Activated naive CD8-positive, alpha-beta T cell treated with anti-CD3 and anti-CD28 coated beads for 36 hours (primary cell): ENCODE data around the gene DCAKD. TPM values are rescaled to one million over a fixed set of nuclear protein-coding genes. Genes with fewer than 3 reads are reported as not detected.

ENCODE experiments used
- DNase-seq: peaks from one replicate; pipeline ENCODE4 v3.0.0; 2021
- H3K27ac Mint-ChIP-seq: one replicate; pipeline ENCODE4 v1.8.0; 2022; ENCODE audit warnings: mild to moderate bottlenecking, moderate library complexity, mixed read lengths
- H3K27me3 Mint-ChIP-seq: one replicate; pipeline ENCODE4 v1.8.0; 2022; ENCODE audit warnings: mild to moderate bottlenecking, mixed read lengths
- H3K36me3 Mint-ChIP-seq: one replicate; pipeline ENCODE4 v1.8.0; 2021; ENCODE audit warnings: mild to moderate bottlenecking, mixed read lengths
- H3K4me1 Mint-ChIP-seq: one replicate; pipeline ENCODE4 v1.8.0; 2021; ENCODE audit warnings: mixed read lengths
- H3K4me3 Mint-ChIP-seq: one replicate; pipeline ENCODE4 v1.8.0; 2022; ENCODE audit warnings: mild to moderate bottlenecking, moderate library complexity, mixed read lengths
- H3K9me3 Mint-ChIP-seq: one replicate; pipeline ENCODE4 v1.8.0; 2022; ENCODE audit warnings: mixed read lengths
- total RNA-seq, 2 experiments: library from RNA; stranded (reverse); gene quantifications; one replicate each; pipeline ENCODE4 v1.2.3, GENCODE V29; 2021

Gene DCAKD
- total RNA-seq, 2 experiments from 2014 or later = 29.0 to 31.4 TPM

GRCh38 chr17:45006927-45007461, 44.4 kb downstream of the DCAKD start:
- DNase-seq = no peak
- peaks cover 7% of the 10 kb centered on the region for H3K27me3 Mint-ChIP-seq
- H3K4me3 Mint-ChIP-seq = no peak overlapping the region
- H3K4me1 Mint-ChIP-seq = no peaks in the 10 kb centered on the region
- no peaks in the 10 kb centered on the region for H3K36me3 Mint-ChIP-seq
- no peak overlapping the region for H3K27ac Mint-ChIP-seq
- no peaks in the 10 kb centered on the region for H3K9me3 Mint-ChIP-seq

GRCh38 chr17:45005700-45006099, 45.7 kb downstream of the DCAKD start:
- no peak overlapping the region for H3K4me3 Mint-ChIP-seq
- H3K36me3 Mint-ChIP-seq = no peaks in the 10 kb centered on the region
- no peaks in the 10 kb centered on the region for H3K9me3 Mint-ChIP-seq
- H3K27me3 Mint-ChIP-seq = peaks cover 7% of the 10 kb centered on the region
- no peak overlapping the region for H3K27ac Mint-ChIP-seq
- no peak for DNase-seq
- no peaks in the 10 kb centered on the region for H3K4me1 Mint-ChIP-seq

- Mint-ChIP-seq H3K36me3 (no peaks in the 10 kb centered on the region), H3K9me3 (peaks cover 2% of the 10 kb centered on the region), H3K27me3 (peaks cover 7% of the 10 kb centered on the region), H3K4me3 (no peak overlapping the region), H3K27ac (no peak overlapping the region), H3K4me1 (no peaks in the 10 kb centered on the region)
- DNase-seq = no peak
These were observed 47.0 kb downstream of the DCAKD start for GRCh38 chr17:45004388-45004787.

DNA sequence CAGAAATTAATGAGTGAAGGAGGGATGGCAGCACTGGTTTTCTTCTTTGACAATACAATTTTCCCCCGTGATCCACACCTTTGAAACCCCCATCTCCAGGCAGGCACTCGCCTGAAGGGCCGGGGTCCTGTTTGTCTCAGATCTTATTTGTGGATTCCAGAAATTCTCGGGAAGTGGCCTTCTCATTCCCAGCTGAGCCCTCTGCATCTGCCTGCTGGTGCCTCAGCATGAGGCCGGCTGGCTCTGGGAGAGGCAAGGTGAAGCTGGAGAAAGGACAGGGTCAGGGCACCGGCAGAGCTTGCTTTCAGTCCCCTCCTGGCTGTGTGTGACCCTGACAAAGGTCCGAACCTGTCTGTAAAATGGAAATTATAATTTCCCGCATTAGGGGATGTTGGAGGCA, 47.6 kb downstream of the DCAKD start:
- DNase-seq = no peak
- no peaks in the 10 kb centered on the region for H3K4me1 Mint-ChIP-seq
- H3K4me3 Mint-ChIP-seq = no peak overlapping the region
- H3K9me3 Mint-ChIP-seq = peaks cover 5% of the 10 kb centered on the region
- peaks cover 7% of the 10 kb centered on the region for H3K27me3 Mint-ChIP-seq
- no peak overlapping the region for H3K27ac Mint-ChIP-seq
- H3K36me3 Mint-ChIP-seq = no peaks in the 10 kb centered on the region

- Mint-ChIP-seq H3K27me3 (peaks cover 6% of the 10 kb centered on the region), H3K4me3 (no peak overlapping the region)
These were observed 50.1 kb downstream of the DCAKD start for GRCh38 chr17:45001310-45001709.

DNA sequence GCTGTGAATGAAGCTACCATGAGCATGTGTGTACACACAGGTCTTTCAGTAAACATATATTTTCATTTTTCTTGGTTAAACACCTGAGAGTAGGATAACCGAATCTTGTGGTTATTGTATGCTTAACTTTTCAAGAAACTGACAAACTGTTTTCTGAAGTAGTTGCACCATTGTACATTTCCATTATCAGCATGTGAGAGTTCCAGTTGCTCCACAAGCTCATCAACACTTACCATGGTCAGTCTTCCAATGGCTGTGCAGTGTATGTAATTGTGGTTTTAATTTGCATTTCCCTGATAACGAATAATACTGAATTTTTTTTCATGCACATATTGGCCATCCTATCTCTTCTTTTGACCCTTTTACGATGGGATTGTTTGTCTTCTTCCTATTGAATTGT, 52.0 kb downstream of the DCAKD start:
- H3K4me1 Mint-ChIP-seq = no peaks in the 10 kb centered on the region
- peaks cover 7% of the 10 kb centered on the region for H3K27me3 Mint-ChIP-seq
- H3K27ac Mint-ChIP-seq = no peak overlapping the region
- H3K9me3 Mint-ChIP-seq = peaks cover 5% of the 10 kb centered on the region
- no peaks in the 10 kb centered on the region for H3K36me3 Mint-ChIP-seq
- DNase-seq = no peak
- H3K4me3 Mint-ChIP-seq = no peak overlapping the region

More at GRCh38 chr17:45001310-45001709, 50.1 kb downstream of the DCAKD start:
- H3K4me1 Mint-ChIP-seq = no peaks in the 10 kb centered on the region
- no peak overlapping the region for H3K27ac Mint-ChIP-seq
- DNase-seq = no peak
- H3K9me3 Mint-ChIP-seq = peaks cover 5% of the 10 kb centered on the region
- H3K36me3 Mint-ChIP-seq = no peaks in the 10 kb centered on the region

DNA sequence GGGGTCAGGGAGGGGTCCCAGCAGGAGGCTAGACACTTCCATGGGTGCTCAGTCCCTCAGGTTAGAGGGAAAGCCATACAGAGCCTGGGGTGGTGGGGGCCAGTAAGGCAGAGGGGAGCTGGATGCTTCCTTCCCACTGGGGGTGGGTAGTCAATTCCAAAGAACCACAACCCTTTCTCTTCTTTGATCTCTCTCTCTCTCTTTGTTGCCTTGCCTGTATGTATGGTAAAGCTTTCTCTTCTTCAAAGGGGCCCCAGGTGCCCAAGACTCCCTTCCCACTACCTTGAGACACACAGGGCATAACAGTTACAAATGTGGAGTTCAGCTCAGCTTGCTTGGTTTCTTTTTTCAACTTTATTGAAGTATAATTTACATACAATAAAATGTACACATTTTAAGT, 52.8 kb downstream of the DCAKD start:
- DNase-seq = no peak
- Mint-ChIP-seq H3K4me3 (no peak overlapping the region), H3K27me3 (peaks cover 7% of the 10 kb centered on the region), H3K9me3 (peaks cover 5% of the 10 kb centered on the region), H3K36me3 (no peaks in the 10 kb centered on the region), H3K27ac (no peak overlapping the region), H3K4me1 (no peaks in the 10 kb centered on the region)

DNA sequence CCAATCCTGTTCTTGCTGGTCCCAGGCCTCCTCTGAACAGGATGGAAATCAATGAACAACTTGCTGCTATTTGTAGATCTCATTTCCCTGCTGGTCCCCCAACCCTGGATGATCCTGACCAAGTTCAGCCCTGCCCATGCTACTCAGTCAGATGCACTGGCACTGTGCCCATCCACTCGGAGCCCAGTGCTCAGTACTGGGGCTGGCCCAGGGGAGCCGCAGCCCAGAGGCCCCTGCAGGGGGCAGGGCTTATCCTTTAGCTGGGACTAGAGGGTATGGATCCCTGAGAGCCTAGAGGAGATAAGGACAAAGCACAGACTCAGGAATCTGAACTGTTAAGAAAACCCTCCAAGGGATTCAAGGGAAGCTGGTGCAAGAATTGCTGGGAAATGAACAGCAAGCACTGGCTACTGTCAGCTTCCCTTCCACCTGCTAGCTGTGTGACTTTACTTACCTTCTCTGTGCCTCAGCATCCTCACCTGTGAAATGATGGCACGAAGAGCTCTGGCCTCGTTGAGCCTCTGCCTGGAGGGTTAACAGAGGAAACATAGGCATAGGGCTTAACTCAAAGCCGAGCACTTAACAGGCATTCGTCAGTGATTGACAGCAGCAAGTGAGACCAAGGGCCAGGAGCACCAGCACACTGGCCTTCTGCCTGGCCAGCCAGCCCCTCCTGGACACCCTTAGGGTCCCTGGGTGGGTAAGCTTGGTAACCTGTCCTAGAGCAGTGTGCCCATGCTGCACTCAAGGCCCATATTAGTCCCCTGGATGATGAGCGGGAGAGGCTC, 53.5 kb downstream of the DCAKD start:
- no peaks in the 10 kb centered on the region for H3K36me3 Mint-ChIP-seq
- no peak overlapping the region for H3K27ac Mint-ChIP-seq
- no peak overlapping the region for H3K4me3 Mint-ChIP-seq
- H3K9me3 Mint-ChIP-seq = peaks cover 5% of the 10 kb centered on the region
- H3K27me3 Mint-ChIP-seq = peaks cover 7% of the 10 kb centered on the region
- DNase-seq = no peak
- no peaks in the 10 kb centered on the region for H3K4me1 Mint-ChIP-seq

GRCh38 chr17:44996304-44996703, 55.1 kb downstream of the DCAKD start:
- Mint-ChIP-seq H3K27me3 (peaks cover 7% of the 10 kb centered on the region), H3K9me3 (peaks cover 5% of the 10 kb centered on the region), H3K27ac (no peak overlapping the region), H3K36me3 (no peaks in the 10 kb centered on the region), H3K4me1 (no peaks in the 10 kb centered on the region), H3K4me3 (no peak overlapping the region)
- no peak for DNase-seq

DNA sequence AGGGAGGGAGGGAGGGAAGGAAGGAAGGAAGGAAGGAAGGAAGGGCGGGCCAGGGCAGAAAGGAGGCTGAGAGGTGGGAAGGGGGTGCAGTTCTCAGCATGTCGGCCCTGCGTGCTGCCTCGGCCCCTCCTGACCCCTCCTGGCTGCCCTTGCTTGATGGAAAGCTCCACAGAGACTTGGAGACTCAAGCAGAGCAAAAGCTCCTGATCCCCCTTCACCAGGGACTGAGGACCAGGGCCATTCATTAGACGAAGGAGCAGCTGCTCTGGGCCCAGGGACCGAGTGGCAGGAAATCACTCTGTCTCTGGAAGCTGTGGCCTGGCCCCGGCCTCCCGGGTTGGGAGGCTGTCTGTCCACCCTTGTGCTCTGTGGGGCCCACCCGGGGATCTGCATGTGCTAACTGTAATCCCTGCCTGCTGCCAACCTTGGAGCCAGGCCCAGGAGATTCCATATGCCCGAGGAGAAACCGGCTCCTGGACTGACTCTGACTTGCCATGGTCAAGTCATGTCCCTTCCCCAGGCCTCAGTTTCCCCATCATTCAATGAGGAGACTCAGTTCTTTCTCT, 55.9 kb downstream of the DCAKD start:
- Mint-ChIP-seq H3K27me3 (peaks cover 7% of the 10 kb centered on the region), H3K4me3 (no peak overlapping the region), H3K4me1 (no peaks in the 10 kb centered on the region), H3K27ac (no peak overlapping the region), H3K9me3 (peaks cover 5% of the 10 kb centered on the region), H3K36me3 (no peaks in the 10 kb centered on the region)
- no peak for DNase-seq

GRCh38 chr17:44992242-44992939, 59.0 kb downstream of the DCAKD start:
- H3K27me3 Mint-ChIP-seq = peaks cover 35% of the 10 kb centered on the region
- H3K27ac Mint-ChIP-seq = no peak overlapping the region
- H3K36me3 Mint-ChIP-seq = no peaks in the 10 kb centered on the region
- H3K4me1 Mint-ChIP-seq = peaks cover 7% of the 10 kb centered on the region
- H3K4me3 Mint-ChIP-seq = no peak overlapping the region
- DNase-seq = no peak
- no peaks in the 10 kb centered on the region for H3K9me3 Mint-ChIP-seq

- H3K27ac Mint-ChIP-seq = no peak overlapping the region
- no peak for DNase-seq
- peaks cover 41% of the 10 kb centered on the region for H3K27me3 Mint-ChIP-seq
- H3K9me3 Mint-ChIP-seq = no peaks in the 10 kb centered on the region
- no peak overlapping the region for H3K4me3 Mint-ChIP-seq
- H3K36me3 Mint-ChIP-seq = no peaks in the 10 kb centered on the region
- H3K4me1 Mint-ChIP-seq = peaks cover 11% of the 10 kb centered on the region
These were observed 60.4 kb downstream of the DCAKD start for GRCh38 chr17:44990994-44991393.

DNA sequence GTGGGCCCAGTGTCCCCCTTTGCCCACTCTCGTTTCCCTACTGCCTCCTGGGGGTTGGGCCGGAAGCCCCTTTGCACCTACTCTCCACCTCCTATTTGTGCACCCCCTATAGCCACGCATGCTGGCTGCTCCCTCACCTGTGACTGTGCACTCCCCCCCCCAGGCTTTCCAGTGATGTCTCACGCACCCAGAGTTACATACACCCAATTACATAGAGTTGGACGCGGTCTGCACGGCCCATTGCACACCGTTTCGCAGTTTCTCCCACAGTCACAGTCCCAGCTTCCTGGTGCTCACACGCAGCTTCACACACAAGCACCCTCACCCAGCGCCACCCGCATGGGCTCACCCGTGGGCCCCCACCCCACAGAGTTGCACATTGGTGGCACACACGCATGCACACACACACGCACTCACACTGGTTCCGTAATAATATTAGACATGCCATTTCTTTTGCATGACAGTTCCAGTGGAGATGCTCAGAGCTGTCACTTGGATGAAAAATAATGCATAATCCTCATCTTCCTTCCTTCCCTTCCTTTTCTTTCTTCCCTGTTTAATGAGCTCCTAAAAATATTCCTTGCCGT, 61.8 kb downstream of the DCAKD start:
- Mint-ChIP-seq H3K4me1 (peaks cover 11% of the 10 kb centered on the region), H3K36me3 (no peaks in the 10 kb centered on the region), H3K9me3 (peaks cover 3% of the 10 kb centered on the region), H3K4me3 (no peak overlapping the region), H3K27ac (no peak overlapping the region), H3K27me3 (peaks cover 50% of the 10 kb centered on the region)
- no peak for DNase-seq

DNA sequence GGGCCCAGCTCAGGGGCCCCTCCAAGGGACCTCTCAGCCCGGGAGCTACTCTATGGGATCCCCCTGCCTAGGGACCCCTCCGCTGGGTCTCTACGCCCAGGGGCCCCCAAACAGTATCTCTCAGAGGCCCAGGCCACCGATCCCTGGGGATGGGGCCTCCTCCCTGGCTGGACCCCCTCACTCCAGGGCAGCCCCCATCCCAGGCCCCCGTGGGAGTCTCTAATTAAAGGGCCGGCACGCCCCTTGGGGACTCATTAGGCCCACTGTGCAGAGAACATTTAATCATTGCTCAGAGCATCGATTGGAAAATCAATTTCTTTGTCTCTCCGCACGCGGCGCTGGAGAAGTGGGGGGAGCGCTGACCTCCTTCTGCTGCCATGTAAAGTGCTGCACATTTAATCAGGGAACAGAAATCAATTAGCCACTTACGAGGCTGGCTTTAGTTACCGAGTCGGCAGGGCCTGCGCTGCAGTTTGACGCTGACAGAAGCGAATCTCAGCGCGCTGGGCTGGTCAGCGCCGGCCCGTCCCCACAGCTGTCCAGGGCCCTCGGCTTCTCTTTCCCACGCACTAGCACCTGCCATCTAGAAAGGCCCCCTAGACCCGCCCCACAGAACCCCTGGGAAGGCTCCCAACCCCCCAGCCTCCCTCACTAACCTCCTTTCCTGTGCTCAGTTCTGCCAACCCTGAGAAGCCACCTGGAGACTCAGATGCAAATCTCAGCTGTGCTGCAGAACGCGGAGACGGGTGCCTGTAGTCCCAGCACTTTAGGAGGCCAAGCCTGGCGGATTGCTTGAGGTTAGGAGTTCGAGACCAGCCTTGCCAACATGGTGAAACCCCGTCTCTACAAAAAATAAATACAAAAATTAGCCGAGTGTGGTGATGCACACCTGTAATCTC, 63.1 kb downstream of the DCAKD start:
- no peak for DNase-seq
- no peaks in the 10 kb centered on the region for H3K36me3 Mint-ChIP-seq
- peaks cover 3% of the 10 kb centered on the region for H3K9me3 Mint-ChIP-seq
- H3K27me3 Mint-ChIP-seq = peaks cover 50% of the 10 kb centered on the region
- H3K4me1 Mint-ChIP-seq = peaks cover 11% of the 10 kb centered on the region
- no peak overlapping the region for H3K27ac Mint-ChIP-seq
- H3K4me3 Mint-ChIP-seq = no peak overlapping the region
